HepG2 (cell line): ENCODE data around the gene SUV39H2. TPM values are rescaled to one million over a fixed set of nuclear protein-coding genes. Genes with fewer than 3 reads are reported as not detected.
A peak's percentile ranks its signal among the peaks of the same experiment; 100 is the strongest.

Experiments used
- ATF2 ChIP-seq: sonication (generic); formaldehyde crosslinking; IDR thresholded peaks from 2 replicates; pipeline ENCODE4 v1.4.0; 2020; ENCODE audit warnings: missing genetic modification reagents
- CCDC6 ChIP-seq: sonication (generic); formaldehyde crosslinking; IDR thresholded peaks from 2 replicates; pipeline ENCODE4 v1.8.1; 2022; ENCODE audit warnings: mild to moderate bottlenecking, missing genetic modification reagents, moderate library complexity
- CENPT ChIP-seq: sonication (generic); formaldehyde crosslinking; IDR thresholded peaks from 2 replicates; pipeline ENCODE4 v1.8.0; 2022; ENCODE audit warnings: low read depth, mild to moderate bottlenecking, moderate library complexity, missing genetic modification reagents
- SOX13 ChIP-seq, 3 experiments: fragments of 450-650 bp in 1 of 3; sonication (generic) in 1 of 3; formaldehyde crosslinking in 1 of 3; IDR thresholded peaks in 2 of 3; conservative IDR thresholded peaks in 1 of 3; 2 replicates each; pipeline versions ENCODE4 v1.5.0 to v1.6.1; 2016 to 2020; ENCODE audit warnings: antibody characterized with exemption in 1 of 3, mild to moderate bottlenecking in 1 of 3, missing compliant biosample characterization in 1 of 3, missing genetic modification reagents in 1 of 3, moderate library complexity in 1 of 3
- SRF ChIP-seq: IDR thresholded peaks from 2 replicates; pipeline ENCODE4 v1.6.1; 2011; ENCODE audit warnings: mild to moderate bottlenecking, low read depth, low read length, moderate library complexity
- TEF ChIP-seq: sonication (generic); formaldehyde crosslinking; IDR thresholded peaks from 2 replicates; pipeline ENCODE4 v1.5.0; 2020; ENCODE audit warnings: missing genetic modification reagents
- ZBTB10 ChIP-seq: sonication (generic); formaldehyde crosslinking; IDR thresholded peaks from 2 replicates; pipeline ENCODE4 v1.4.0; 2020; ENCODE audit warnings: missing genetic modification reagents, borderline replicate concordance
- ZBTB37 ChIP-seq: sonication (generic); formaldehyde crosslinking; IDR thresholded peaks from 2 replicates; pipeline ENCODE4 v1.4.0; 2020; ENCODE audit warnings: mild to moderate bottlenecking, missing genetic modification reagents
- ZBTB40 ChIP-seq, 2 experiments: fragments of 450-650 bp in 1 of 2; sonication (generic) in 1 of 2; formaldehyde crosslinking in 1 of 2; IDR thresholded peaks; 2 replicates each; pipeline versions ENCODE4 v1.6.1 to v1.8.0; 2016 to 2022; ENCODE audit warnings: antibody characterized with exemption in 1 of 2, mild to moderate bottlenecking in 1 of 2, missing genetic modification reagents in 1 of 2
- ZSCAN29 ChIP-seq: sonication (generic); formaldehyde crosslinking; conservative IDR thresholded peaks from 2 replicates; pipeline ENCODE4 v1.4.0; 2020; ENCODE audit warnings: mild to moderate bottlenecking, missing genetic modification reagents
- polyA plus RNA-seq, 8 experiments: library from polyadenylated mRNA; depleted of rRNA in 3 of 8; stranded (reverse) in 7 of 8; unstranded in 1 of 8; fragments of >200 nt; fragmentation: Illumina TruSeq in 4 of 8; extraction: Trizol in 4 of 8; gene quantifications; 2 replicates each; pipeline versions ENCODE4 v1.2.1 to v1.2.3, GENCODE V29; 2011 to 2016; ENCODE audit warnings: low read depth in 4 of 8, missing spikeins in 1 of 8, mixed read lengths in 1 of 8; ENCODE audit not compliant: insufficient read depth in 1 of 8
- total RNA-seq, 5 experiments: library from RNA; depleted of rRNA; stranded (reverse); fragments of >200 nt; fragmentation: Illumina TruSeq; extraction: Trizol; gene quantifications; 2 replicates each; pipeline ENCODE4 v1.2.3, GENCODE V29; 2016; ENCODE audit warnings: low read depth in 1 of 5

Gene SUV39H2
- total and polyA plus RNA-seq, 2 of the 13 experiments (the other 11 are each of a cell fraction or from before 2014, with no cell fraction given) = 9.0 to 44.3 TPM

GRCh38 chr10:14837757-14838581, 40.7 kb upstream of the SUV39H2 start, which contains the start of the genes CDNF, HSPA14 and MSANTD7 (continued):
- TF ChIP-seq ZBTB40 (IDR thresholded peaks at IDR 0.05) (no peak), ZBTB40 (CRISPR knock-in tag; IDR thresholded peaks at IDR 0.05) (peak; percentile 15; the same call in 1 of the 2 replicates), SRF (no peak), ATF2 (CRISPR knock-in tag) (0 out of 2 replicates have a peak, but pooled peaks have one; percentile 30), CENPT (CRISPR knock-in tag) (no peak), ZBTB37 (no peak), TEF (CRISPR knock-in tag) (peak; percentile 25; the same call in 1 of the 2 replicates), CCDC6 (no peak), SOX13 (IDR thresholded peaks at IDR 0.05) (no peak), SOX13 (CRISPR knock-in tag; conservative IDR thresholded peaks at IDR 0.05 in 1 of 2, IDR thresholded peaks at IDR 0.05 in 1 of 2) (no peak; a peak in 1 of 4 replicates), ZBTB10 (CRISPR knock-in tag) (no peak), ZSCAN29 (CRISPR knock-in tag) (no peak)
